CD14-positive monocyte (primary cell): ENCODE measurements around the gene CCDC86. TPM values are rescaled to one million over a fixed set of nuclear protein-coding genes. Genes with fewer than 3 reads are reported as not detected.
A peak's percentile ranks its signal among the peaks of the same experiment; 100 is the strongest.

Source experiments
- DNase-seq, 3 donors: peaks; one replicate each; pipeline ENCODE4 v3.0.0-alpha.2; 2011 to 2022
- H2AFZ ChIP-seq: 2 replicates; pipeline ENCODE4 v1.6.0; 2012; ENCODE audit warnings: mild to moderate bottlenecking, low read depth, low read length, inconsistent platforms; ENCODE audit not compliant: insufficient read depth, poor library complexity, severe bottlenecking
- H3K27ac ChIP-seq, 2 donors: 1 replicate in 1 of 2; 2 replicates in 1 of 2; pipeline ENCODE4 v1.5.1; 2012 to 2013; ENCODE audit warnings: low read length in 2 of 2, control low read depth in 1 of 2, inconsistent platforms in 1 of 2, low read depth in 1 of 2, mild to moderate bottlenecking in 1 of 2
- H3K27me3 ChIP-seq, 2 donors: one replicate each; pipeline versions ENCODE4 v1.6.0 to v1.6.1; 2011 to 2013; ENCODE audit warnings: low read length in 2 of 2; ENCODE audit not compliant: control insufficient read depth in 2 of 2, insufficient read depth in 2 of 2
- H3K36me3 ChIP-seq, 2 donors: replicated peaks in 1 of 2; 1 replicate in 1 of 2; 2 replicates in 1 of 2; pipeline versions ENCODE4 v1.5.1 to v1.6.1; 2012 to 2013; ENCODE audit warnings: low read length in 2 of 2, control low read depth in 1 of 2, inconsistent platforms in 1 of 2, mild to moderate bottlenecking in 1 of 2; ENCODE audit not compliant: insufficient read depth in 2 of 2, control insufficient read depth in 1 of 2
- H3K4me1 ChIP-seq, 2 donors: 1 replicate in 1 of 2; 2 replicates in 1 of 2; pipeline versions ENCODE4 v1.5.1 to v1.6.1; 2012 to 2013; ENCODE audit warnings: low read length in 2 of 2, control low read depth in 1 of 2, inconsistent platforms in 1 of 2, mild to moderate bottlenecking in 1 of 2, moderate library complexity in 1 of 2; ENCODE audit not compliant: insufficient read depth in 2 of 2, control insufficient read depth in 1 of 2
- H3K4me2 ChIP-seq: replicated peaks from 2 replicates; pipeline ENCODE3; 2012; ENCODE audit warnings: low read length, moderate library complexity, mild to moderate bottlenecking; ENCODE audit not compliant: poor library complexity, severe bottlenecking; ENCODE audit errors: extremely low read depth
- H3K4me3 ChIP-seq, 3 experiments: fragments of 200-600 bp in 1 of 3; sonication (generic) in 1 of 3; replicated peaks in 1 of 3; 1 replicate in 2 of 3; 2 replicates in 1 of 3; pipeline ENCODE4 v1.5.1; 2011 to 2013; ENCODE audit warnings: low read length in 3 of 3, mild to moderate bottlenecking in 3 of 3, control low read depth in 2 of 3, low read depth in 2 of 3, inconsistent platforms in 1 of 3, moderate library complexity in 1 of 3
- H3K79me2 ChIP-seq: 2 replicates; pipeline ENCODE4 v1.6.0; 2012; ENCODE audit warnings: mild to moderate bottlenecking, control low read depth, inconsistent platforms, low read length, moderate library complexity; ENCODE audit not compliant: insufficient read depth
- H3K9ac ChIP-seq: 2 replicates; pipeline ENCODE4 v1.6.0; 2017; ENCODE audit warnings: low read length, mild to moderate bottlenecking; ENCODE audit not compliant: insufficient read depth, poor library complexity, severe bottlenecking
- H3K9me3 ChIP-seq, 2 donors: replicated peaks in 1 of 2; 1 replicate in 1 of 2; 2 replicates in 1 of 2; pipeline versions ENCODE4 v1.5.1 to v1.6.1; 2012 to 2013; ENCODE audit warnings: low read length in 2 of 2, control low read depth in 1 of 2; ENCODE audit not compliant: control insufficient read depth in 1 of 2, insufficient read depth in 1 of 2
- H4K20me1 ChIP-seq: 2 replicates; pipeline ENCODE4 v1.6.0; 2012; ENCODE audit warnings: mild to moderate bottlenecking, low read length, control low read depth, moderate library complexity; ENCODE audit not compliant: insufficient read depth
- H3K27ac Mint-ChIP-seq, 7 donors: one replicate each; pipeline ENCODE4 v1.8.0; 2020; ENCODE audit warnings: mild to moderate bottlenecking in 7 of 7, mixed read lengths in 7 of 7, moderate library complexity in 6 of 7, inconsistent platforms in 2 of 7
- H3K27me3 Mint-ChIP-seq, 3 donors: one replicate each; pipeline ENCODE4 v1.8.0; 2021 to 2022; ENCODE audit warnings: low read depth in 3 of 3, mild to moderate bottlenecking in 3 of 3, mixed read lengths in 3 of 3, moderate library complexity in 3 of 3, inconsistent platforms in 1 of 3
- H3K36me3 Mint-ChIP-seq, 2 donors: one replicate each; pipeline ENCODE4 v1.8.0; 2020; ENCODE audit warnings: mixed read lengths in 2 of 2, inconsistent platforms in 1 of 2, mild to moderate bottlenecking in 1 of 2
- H3K4me1 Mint-ChIP-seq: one replicate; pipeline ENCODE4 v1.8.0; 2020; ENCODE audit warnings: mild to moderate bottlenecking, mixed read lengths
- H3K4me3 Mint-ChIP-seq, 2 donors: one replicate each; pipeline ENCODE4 v1.8.0; 2020; ENCODE audit warnings: mild to moderate bottlenecking in 2 of 2, mixed read lengths in 2 of 2, moderate library complexity in 1 of 2
- H3K9me3 Mint-ChIP-seq, 7 donors: one replicate each; pipeline ENCODE4 v1.8.0; 2020 to 2022; ENCODE audit warnings: mixed read lengths in 7 of 7, mild to moderate bottlenecking in 6 of 7, moderate library complexity in 6 of 7, inconsistent platforms in 2 of 7
- WGBS: methylation state at CpG from one replicate; pipeline ENCODE4 v1.1.5; 2013; ENCODE audit warnings: missing lambda C conversion rate; ENCODE audit not compliant: insufficient coverage; 5-methylcytosine and 5-hydroxymethylcytosine counted together
- intact Hi-C, 2 donors: fragments of 100-400 bp; cut with micrococcal nuclease; formaldehyde crosslinking; loops; one replicate each; pipeline versions ENCODE4 v1.15.0 to v1.15.1; 2023
- polyA plus RNA-seq, 3 donors: library from polyadenylated mRNA; depleted of rRNA in 1 of 3; unstranded in 2 of 3; stranded (reverse) in 1 of 3; fragments of 300-500 nt in 2 of 3; fragments of >200 nt in 1 of 3; fragmentation: Illumina TruSeq in 2 of 3; gene quantifications; 1 replicate in 2 of 3; 2 replicates in 1 of 3; pipeline ENCODE4 v1.2.3, GENCODE V29; 2012 to 2021
- TF ChIP-seq, protein P1 (sequence below): fragments of 200-600 bp; IDR thresholded peaks from one replicate; pipeline ENCODE4 v1.8.0; 2022; ENCODE audit warnings: antibody characterized with exemption, mild to moderate bottlenecking

Gene CCDC86
- polyA plus RNA-seq, 3 donors: 7.2 to 10.2 (median 8.3) TPM

DNA sequence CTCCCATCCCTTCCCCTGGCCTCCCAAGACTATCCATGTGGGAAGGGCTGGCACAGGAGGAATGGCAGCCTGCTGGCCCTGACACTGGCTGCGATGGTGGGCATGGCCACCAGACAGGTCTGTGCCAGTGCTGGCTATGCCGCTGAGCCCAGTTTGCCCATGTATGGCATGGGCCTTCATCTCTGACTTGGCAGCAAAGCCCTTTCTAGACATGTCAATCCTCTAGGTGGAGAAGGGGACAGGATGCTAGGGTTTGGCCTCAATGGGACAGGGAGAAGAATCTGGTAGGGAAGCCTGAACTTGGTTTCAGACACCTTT is 34.2 kb downstream of the CCDC86 start:
- Mint-ChIP-seq H3K4me3 (no peak overlapping the region), H3K27me3 (peaks cover 0 to 2% (median 0%) of the 10 kb centered on the region in 3 donors), H3K36me3 (peaks cover 26 to 33% of the 10 kb centered on the region in 2 donors), H3K9me3 (no peaks in the 10 kb centered on the region), H3K27ac (no peak overlapping the region), H3K4me1 (peaks cover 12% of the 10 kb centered on the region)
- DNase-seq: no peak
- H3K27ac ChIP-seq: no peak overlapping the region
- H4K20me1 ChIP-seq: no peaks in the 10 kb centered on the region
- no peak overlapping the region for H3K9ac ChIP-seq
- H3K4me1 ChIP-seq: peaks cover 11 to 15% of the 10 kb centered on the region in 2 donors
- intact Hi-C loops: no loop called here
- no peak overlapping the region for H3K4me2 ChIP-seq
- H2AFZ ChIP-seq: no peak overlapping the region
- WGBS: 100% methylated on average over 1 of the region's 2 CpGs
- H3K27me3 ChIP-seq: no peaks in the 10 kb centered on the region
- H3K9me3 ChIP-seq: no peaks in the 10 kb centered on the region
- H3K4me3 ChIP-seq: no peak overlapping the region
- TF ChIP-seq, protein P1, sequence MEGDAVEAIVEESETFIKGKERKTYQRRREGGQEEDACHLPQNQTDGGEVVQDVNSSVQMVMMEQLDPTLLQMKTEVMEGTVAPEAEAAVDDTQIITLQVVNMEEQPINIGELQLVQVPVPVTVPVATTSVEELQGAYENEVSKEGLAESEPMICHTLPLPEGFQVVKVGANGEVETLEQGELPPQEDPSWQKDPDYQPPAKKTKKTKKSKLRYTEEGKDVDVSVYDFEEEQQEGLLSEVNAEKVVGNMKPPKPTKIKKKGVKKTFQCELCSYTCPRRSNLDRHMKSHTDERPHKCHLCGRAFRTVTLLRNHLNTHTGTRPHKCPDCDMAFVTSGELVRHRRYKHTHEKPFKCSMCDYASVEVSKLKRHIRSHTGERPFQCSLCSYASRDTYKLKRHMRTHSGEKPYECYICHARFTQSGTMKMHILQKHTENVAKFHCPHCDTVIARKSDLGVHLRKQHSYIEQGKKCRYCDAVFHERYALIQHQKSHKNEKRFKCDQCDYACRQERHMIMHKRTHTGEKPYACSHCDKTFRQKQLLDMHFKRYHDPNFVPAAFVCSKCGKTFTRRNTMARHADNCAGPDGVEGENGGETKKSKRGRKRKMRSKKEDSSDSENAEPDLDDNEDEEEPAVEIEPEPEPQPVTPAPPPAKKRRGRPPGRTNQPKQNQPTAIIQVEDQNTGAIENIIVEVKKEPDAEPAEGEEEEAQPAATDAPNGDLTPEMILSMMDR: no peak
- H3K36me3 ChIP-seq: peaks cover 14 to 35% of the 10 kb centered on the region in 2 donors
- H3K79me2 ChIP-seq: no peaks in the 10 kb centered on the region

DNA sequence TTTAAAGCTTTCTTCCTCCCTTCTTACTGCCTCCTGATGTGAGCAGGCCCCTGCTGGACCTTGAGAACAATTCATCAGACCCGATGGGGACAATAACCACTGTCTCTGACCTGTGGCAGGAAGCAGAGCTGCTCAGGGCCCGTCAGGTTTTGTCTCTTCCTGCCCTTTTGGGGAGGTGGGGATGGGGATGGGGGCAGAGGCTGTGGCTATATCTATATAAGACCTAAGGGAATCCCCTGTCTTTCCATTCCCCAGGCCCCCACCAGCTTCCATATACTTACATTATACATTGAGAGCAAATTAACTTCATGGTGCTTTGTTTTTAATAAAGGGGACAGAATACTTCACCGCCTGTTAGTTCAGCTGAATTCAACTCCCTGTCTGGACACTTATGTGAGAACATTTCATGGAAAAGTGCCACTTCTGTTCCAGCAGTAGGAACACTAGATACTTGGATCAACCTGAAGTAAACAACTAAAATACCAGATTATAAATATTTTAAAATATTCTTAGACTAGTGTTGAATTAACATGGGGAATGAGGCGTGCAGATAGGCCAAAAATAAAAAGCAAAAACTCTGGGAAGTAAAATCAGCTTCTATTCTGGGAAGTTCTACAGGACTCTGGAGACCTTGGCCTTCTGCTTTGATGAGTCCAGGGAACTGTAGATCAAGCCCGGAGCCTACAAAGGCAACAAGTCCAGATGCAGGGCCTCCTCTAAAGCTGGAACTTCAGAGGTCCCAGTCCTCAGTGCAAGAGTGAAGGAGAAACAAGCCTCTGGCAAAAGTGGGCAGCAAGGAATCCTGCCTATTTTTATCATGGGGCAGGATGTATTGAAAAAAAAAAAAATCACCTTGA is 36.6 kb downstream of the CCDC86 start:
- Histone ChIP-seq H3K27me3 (no peaks in the 10 kb centered on the region), H2AFZ (no peak overlapping the region), H3K4me3 (no peak overlapping the region), H3K79me2 (no peaks in the 10 kb centered on the region), H3K9ac (no peak overlapping the region), H3K4me1 (peaks cover 0 to under 1% of the 10 kb centered on the region in 2 donors), H3K4me2 (no peak overlapping the region), H3K9me3 (no peaks in the 10 kb centered on the region), H3K36me3 (peaks cover 14 to 36% of the 10 kb centered on the region in 2 donors), H3K27ac (no peak overlapping the region), H4K20me1 (no peaks in the 10 kb centered on the region)
- no peaks in the 10 kb centered on the region for H3K9me3 Mint-ChIP-seq
- peaks cover 0 to 3% (median 0%) of the 10 kb centered on the region in 3 donors for H3K27me3 Mint-ChIP-seq
- peaks cover 42 to 49% of the 10 kb centered on the region in 2 donors for H3K36me3 Mint-ChIP-seq
- TF ChIP-seq, protein P1: no peak
- DNase-seq: no peak
- intact Hi-C loops: no loop called here
- H3K4me3 Mint-ChIP-seq: no peak overlapping the region
- peaks cover under 1% of the 10 kb centered on the region for H3K4me1 Mint-ChIP-seq
- peak overlapping the region in 1 of 7 donors; percentile 30 for H3K27ac Mint-ChIP-seq
- WGBS: 90% methylated on average over 1 of the region's 5 CpGs
